ENCODE measurements around the gene PTPRR.

Gene PTPRR

GRCh38 chr12:70667253-70667652 lies 253.3 kb downstream of the PTPRR start:
- no peaks in the 10 kb centered on the region for H3K9me3 ChIP-seq (ENCODE audit: control insufficient read depth, insufficient read depth, low read length)
- H3K36me3 ChIP-seq (ENCODE audit: control insufficient read depth, low read length) = no peaks in the 10 kb centered on the region
- no peaks in the 10 kb centered on the region for H3F3A ChIP-seq (ENCODE audit: control insufficient read depth, insufficient read depth)
- no peak overlapping the region for H3K4me2 ChIP-seq (ENCODE audit: low read length)
- no peak overlapping the region for H3K4me3 ChIP-seq (ENCODE audit: low read length)
- no peaks in the 10 kb centered on the region for H4K20me1 ChIP-seq (ENCODE audit: control insufficient read depth, insufficient read depth, low read depth, low read length)
- no peaks in the 10 kb centered on the region; the same call in 1 of the 2 replicates for H3K27me3 ChIP-seq (ENCODE audit: control insufficient read depth, low read length)
- no peaks in the 10 kb centered on the region for H3K4me1 ChIP-seq (ENCODE audit: control insufficient read depth, low read length)
- H3K27ac ChIP-seq (ENCODE audit: low read depth, low read length) = no peak overlapping the region
- TF ChIP-seq EZH2phosphoT487 (IDR thresholded peaks at IDR 0.05; ENCODE audit: borderline replicate concordance, low read length) = no peak
- no peak for TF ChIP-seq CTCF (IDR thresholded peaks at IDR 0.05; ENCODE audit: low read depth, low read length, poor library complexity, severe bottlenecking)
- no peaks in the 10 kb centered on the region for H3K9me2 ChIP-seq (replicated peaks; ENCODE audit: control insufficient read depth, low read length)
- H3K79me2 ChIP-seq (ENCODE audit: control insufficient read depth, low read length) = no peaks in the 10 kb centered on the region

- H3F3A ChIP-seq (ENCODE audit: control insufficient read depth, insufficient read depth) = no peaks in the 10 kb centered on the region
- no peak overlapping the region for H3K4me3 ChIP-seq (ENCODE audit: low read length)
- H3K9me3 ChIP-seq (ENCODE audit: control insufficient read depth, insufficient read depth, low read length) = no peaks in the 10 kb centered on the region
- no peak overlapping the region for H3K27ac ChIP-seq (ENCODE audit: low read depth, low read length)
- no peaks in the 10 kb centered on the region for H3K36me3 ChIP-seq (ENCODE audit: control insufficient read depth, low read length)
- H3K9me2 ChIP-seq (replicated peaks; ENCODE audit: control insufficient read depth, low read length) = no peaks in the 10 kb centered on the region
- TF ChIP-seq CTCF (IDR thresholded peaks at IDR 0.05; ENCODE audit: low read depth, low read length, poor library complexity, severe bottlenecking) = no peak
- TF ChIP-seq EZH2phosphoT487 (IDR thresholded peaks at IDR 0.05; ENCODE audit: borderline replicate concordance, low read length) = no peak
- no peaks in the 10 kb centered on the region for H3K79me2 ChIP-seq (ENCODE audit: control insufficient read depth, low read length)
- no peaks in the 10 kb centered on the region for H3K4me1 ChIP-seq (ENCODE audit: control insufficient read depth, low read length)
- H3K4me2 ChIP-seq (ENCODE audit: low read length) = no peak overlapping the region
- no peaks in the 10 kb centered on the region; the same call in 1 of the 2 replicates for H3K27me3 ChIP-seq (ENCODE audit: control insufficient read depth, low read length)
- H4K20me1 ChIP-seq (ENCODE audit: control insufficient read depth, insufficient read depth, low read depth, low read length) = no peaks in the 10 kb centered on the region
These were observed 254.2 kb downstream of the PTPRR start for GRCh38 chr12:70666364-70666763.

GRCh38 chr12:70664465-70664881 lies 256.1 kb downstream of the PTPRR start:
- no peaks in the 10 kb centered on the region for H3K79me2 ChIP-seq (ENCODE audit: control insufficient read depth, low read length)
- H3K27ac ChIP-seq (ENCODE audit: low read depth, low read length) = no peak overlapping the region
- no peaks in the 10 kb centered on the region for H3K36me3 ChIP-seq (ENCODE audit: control insufficient read depth, low read length)
- no peak overlapping the region for H3K4me3 ChIP-seq (ENCODE audit: low read length)
- no peaks in the 10 kb centered on the region for H3K9me3 ChIP-seq (ENCODE audit: control insufficient read depth, insufficient read depth, low read length)
- no peaks in the 10 kb centered on the region; the same call in 1 of the 2 replicates for H3K27me3 ChIP-seq (ENCODE audit: control insufficient read depth, low read length)
- TF ChIP-seq EZH2phosphoT487 (IDR thresholded peaks at IDR 0.05; ENCODE audit: borderline replicate concordance, low read length) (no peak), CTCF (IDR thresholded peaks at IDR 0.05; ENCODE audit: low read depth, low read length, poor library complexity, severe bottlenecking) (no peak)
- H3K4me2 ChIP-seq (ENCODE audit: low read length) = no peak overlapping the region
- no peaks in the 10 kb centered on the region for H3K9me2 ChIP-seq (replicated peaks; ENCODE audit: control insufficient read depth, low read length)
- H3F3A ChIP-seq (ENCODE audit: control insufficient read depth, insufficient read depth) = no peaks in the 10 kb centered on the region
- no peaks in the 10 kb centered on the region for H4K20me1 ChIP-seq (ENCODE audit: control insufficient read depth, insufficient read depth, low read depth, low read length)
- H3K4me1 ChIP-seq (ENCODE audit: control insufficient read depth, low read length) = no peaks in the 10 kb centered on the region

Measured in DOHH2 (cell line).